Colonic mucosa (tissue), 4 donors: ENCODE measurements around the gene CNOT1. TPM values are rescaled to one million over a fixed set of nuclear protein-coding genes. Genes with fewer than 3 reads are reported as not detected.
"Not testable (repeated sequence)": the region's sequence is repeated elsewhere in the genome, so short reads cannot be mapped to it uniquely, and the experiment has no call there.

Experiments
- DNase-seq: peaks from one replicate; pipeline ENCODE4 v3.0.0-alpha.2; 2020
- H3K27ac ChIP-seq: fragments of 200-600 bp; one replicate; pipeline ENCODE4 v1.8.0; 2021
- H3K27me3 ChIP-seq: fragments of 200-600 bp; one replicate; pipeline ENCODE4 v1.8.0; 2021
- H3K36me3 ChIP-seq: fragments of 200-600 bp; one replicate; pipeline ENCODE4 v1.8.0; 2021
- H3K4me1 ChIP-seq: fragments of 200-600 bp; one replicate; pipeline ENCODE4 v1.8.0; 2021; ENCODE audit warnings: mild to moderate bottlenecking
- H3K4me3 ChIP-seq: fragments of 200-600 bp; one replicate; pipeline ENCODE4 v1.8.0; 2021
- H3K9ac ChIP-seq, 2 donors: one replicate each; pipeline ENCODE4 v1.7.0; 2013; ENCODE audit warnings: control low read depth in 2 of 2, low read depth in 2 of 2, low read length in 2 of 2
- H3K9me3 ChIP-seq: fragments of 200-600 bp; one replicate; pipeline ENCODE4 v1.8.0; 2021
- CTCF ChIP-seq: fragments of 200-600 bp; IDR thresholded peaks from one replicate; pipeline ENCODE4 v1.8.0; 2022; ENCODE audit warnings: antibody characterized with exemption, mild to moderate bottlenecking
- intact Hi-C: fragments of 100-400 bp; cut with DNase I; formaldehyde crosslinking; loops from one replicate; pipeline ENCODE4 v1.14.1; 2022
- total RNA-seq, 2 donors: library from RNA; stranded (reverse); fragmentation: NEBNext Ultra II Directional in 1 of 2; extraction: Animal tissue kit (Norgen Biotek cat#: 25700) in 1 of 2; gene quantifications; one replicate each; pipeline ENCODE4 v1.2.1, GENCODE V29; 2021
- donor health status: healthy.
- donor health status: DM: no; HTN: no; CAD: no.
- donor health status: DM: no; HTN: no; CAD: no.

Gene CNOT1
- total RNA-seq, 2 donors from 2014 or later = 237 to 268 TPM

- Histone ChIP-seq H3K4me3 (no peak overlapping the region), H3K36me3 (peaks cover 41% of the 10 kb centered on the region), H3K27me3 (no peaks in the 10 kb centered on the region), H3K27ac (no peak overlapping the region), H3K9me3 (no peaks in the 10 kb centered on the region), H3K9ac (no peak overlapping the region), H3K4me1 (no peaks in the 10 kb centered on the region)
- TF ChIP-seq CTCF = no peak
- intact Hi-C loops = no loop called here
- no peak for DNase-seq
These were observed 47.5 kb downstream of the CNOT1 start for GRCh38 chr16:58582133-58582532.

- no peak overlapping the region for H3K27ac ChIP-seq
- H3K36me3 ChIP-seq = peaks cover 49% of the 10 kb centered on the region
- H3K27me3 ChIP-seq = no peaks in the 10 kb centered on the region
- DNase-seq = no peak
- TF ChIP-seq CTCF = no peak
- no peak overlapping the region for H3K4me3 ChIP-seq
- intact Hi-C loops = loop anchor here (5.0 kb wide), 1 partner anchor 42 kb away; no protein-coding TSS in a partner anchor
- H3K9me3 ChIP-seq = no peaks in the 10 kb centered on the region
- H3K4me1 ChIP-seq = no peaks in the 10 kb centered on the region
- H3K9ac ChIP-seq = no peak overlapping the region
These were observed 50.0 kb downstream of the CNOT1 start for GRCh38 chr16:58579587-58579986.

GRCh38 chr16:58578642-58579041 lies 51.0 kb downstream of the CNOT1 start:
- Histone ChIP-seq H3K4me1 (no peaks in the 10 kb centered on the region), H3K27ac (no peak overlapping the region), H3K4me3 (no peak overlapping the region), H3K27me3 (no peaks in the 10 kb centered on the region), H3K36me3 (peaks cover 51% of the 10 kb centered on the region), H3K9me3 (no peaks in the 10 kb centered on the region), H3K9ac (no peak overlapping the region)
- no peak for TF ChIP-seq CTCF
- no peak for DNase-seq
- intact Hi-C loops = loop anchor here (5.0 kb wide), 1 partner anchor 41 kb away; no protein-coding TSS in a partner anchor

GRCh38 chr16:58577141-58577540 lies 52.5 kb downstream of the CNOT1 start:
- Histone ChIP-seq H3K27me3 (no peaks in the 10 kb centered on the region), H3K4me3 (no peak overlapping the region), H3K27ac (no peak overlapping the region), H3K9ac (no peak overlapping the region), H3K36me3 (peaks cover 52% of the 10 kb centered on the region), H3K4me1 (no peaks in the 10 kb centered on the region), H3K9me3 (no peaks in the 10 kb centered on the region)
- no peak for TF ChIP-seq CTCF
- DNase-seq = no peak
- intact Hi-C loops = loop anchor here (5.0 kb wide), 1 partner anchor 40 kb away; no protein-coding TSS in a partner anchor

- no peaks in the 10 kb centered on the region for H3K9me3 ChIP-seq
- no peaks in the 10 kb centered on the region for H3K27me3 ChIP-seq
- intact Hi-C loops = loop anchor here (5.0 kb wide), 1 partner anchor 38 kb away; no protein-coding TSS in a partner anchor
- peak overlapping the region in 1 of 2 donors; percentile 2 for H3K9ac ChIP-seq
- no peak for DNase-seq
- no peak overlapping the region for H3K4me3 ChIP-seq
- H3K27ac ChIP-seq = no peak overlapping the region
- peaks cover 42% of the 10 kb centered on the region for H3K36me3 ChIP-seq
- no peaks in the 10 kb centered on the region for H3K4me1 ChIP-seq
- no peak for TF ChIP-seq CTCF
These were observed 54.7 kb downstream of the CNOT1 start for GRCh38 chr16:58574895-58575294.

- H3K4me1 ChIP-seq, DNase-seq, intact Hi-C loops, H3K9ac ChIP-seq, H3K4me3 ChIP-seq, H3K27ac ChIP-seq, H3K36me3 ChIP-seq, H3K27me3 ChIP-seq, H3K9me3 ChIP-seq: not testable (repeated sequence)
These were observed 63.9 kb downstream of the CNOT1 start for GRCh38 chr16:58565697-58566096.
